GM23248 (cell line): ENCODE results near the gene ZNF304.

Source experiments
- EZH2 ChIP-seq: fragments of 200-600 bp; sonication (generic); IDR thresholded peaks from 2 replicates; pipeline ENCODE4 v1.6.1; 2018; ENCODE audit warnings: antibody characterized with exemption, mild to moderate bottlenecking; ENCODE audit not compliant: insufficient read depth, poor library complexity, severe bottlenecking
- EZH2phosphoT487 ChIP-seq: fragments of 200-600 bp; sonication (generic); IDR thresholded peaks from 2 replicates; pipeline ENCODE4 v1.6.1; 2018; ENCODE audit warnings: antibody characterized with exemption, moderate library complexity, mild to moderate bottlenecking, low read depth; ENCODE audit not compliant: insufficient read depth

- no peak for TF ChIP-seq EZH2
- no peak for TF ChIP-seq EZH2phosphoT487
Measured at GRCh38 chr19:57319869-57320179, 31.2 kb upstream of the ZNF304 start.
